Stimulated activated CD4-positive, alpha-beta T cell treated with anti-CD3 and anti-CD28 coated beads, Interleukin-1b, Interleukin-23, amount 100 ng/mL, for 1 hour (primary cell): ENCODE measurements around the gene CNR2.
"Not testable (repeated sequence)": the region's sequence is repeated elsewhere in the genome, so short reads cannot be mapped to it uniquely, and the experiment has no call there.

Source experiments
- DNase-seq, 2 donors: peaks; one replicate each; pipeline ENCODE4 v3.0.0-alpha.2; 2020; ENCODE audit warnings: low read depth in 2 of 2

CNR2 gene

GRCh38 chr1:23885222-23885621, 27.9 kb downstream of the CNR2 start:
- no peak for DNase-seq

DNA sequence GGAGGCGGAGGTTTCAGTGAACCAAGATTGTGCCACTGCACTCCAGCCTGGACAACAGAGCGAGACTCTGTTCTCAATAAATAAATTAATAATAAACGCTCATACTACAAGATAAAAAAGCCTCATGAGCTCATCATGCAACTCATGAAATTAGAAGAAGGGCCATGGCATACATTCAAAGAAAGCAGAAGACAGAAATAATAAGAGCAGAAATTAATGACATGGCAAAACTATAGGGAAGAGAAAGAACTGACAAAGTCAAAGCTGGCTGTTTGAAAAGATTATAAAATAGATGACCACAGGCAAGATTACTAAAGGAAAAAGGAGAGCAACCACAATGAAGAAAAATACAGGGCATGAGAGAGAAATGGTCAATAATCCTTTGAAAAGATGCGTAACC, 30.4 kb downstream of the CNR2 start:
- no peak for DNase-seq

DNA sequence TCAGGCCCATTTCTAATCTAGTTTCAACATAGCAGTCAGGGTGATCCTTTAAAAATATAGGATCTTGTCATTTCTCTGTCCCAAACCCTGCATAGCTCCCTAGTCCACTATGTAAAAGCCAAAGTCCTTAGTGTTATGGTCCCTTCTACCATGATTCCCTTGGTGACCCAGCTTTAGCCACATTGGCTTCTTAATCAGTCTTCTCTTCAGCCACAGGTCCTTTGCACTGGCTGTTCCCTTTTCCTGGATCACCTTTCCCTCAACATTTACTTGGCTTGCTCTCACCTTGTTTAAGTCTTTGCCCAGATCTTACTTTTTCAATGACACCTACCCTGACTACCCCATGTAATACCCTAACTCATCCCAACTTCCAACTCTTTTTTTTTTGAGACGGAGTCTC, 33.4 kb downstream of the CNR2 start:
- DNase-seq: no peak

- no peak for DNase-seq
Observed at GRCh38 chr1:23878668-23879067, 34.5 kb downstream of the CNR2 start.

DNA sequence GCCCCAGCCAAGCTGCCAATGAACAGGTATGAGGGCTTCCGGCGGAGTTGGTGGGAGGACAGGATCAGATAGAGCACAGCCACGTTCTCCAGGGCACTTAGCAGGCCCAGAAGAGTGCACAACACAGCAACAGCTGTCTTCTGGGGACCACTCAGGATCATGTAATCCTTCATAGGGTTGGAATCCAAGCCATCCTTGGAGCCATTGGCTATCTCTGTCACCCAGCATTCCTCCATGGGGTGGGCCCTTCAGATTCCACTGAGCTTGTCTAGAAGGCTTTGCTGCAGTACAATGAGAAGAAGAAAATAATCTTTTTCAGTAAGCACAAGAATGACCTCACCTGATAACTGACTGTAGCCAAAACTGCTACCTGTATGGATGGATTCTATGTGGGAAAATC, 37.8 kb downstream of the CNR2 start:
- DNase-seq: no peak

DNA sequence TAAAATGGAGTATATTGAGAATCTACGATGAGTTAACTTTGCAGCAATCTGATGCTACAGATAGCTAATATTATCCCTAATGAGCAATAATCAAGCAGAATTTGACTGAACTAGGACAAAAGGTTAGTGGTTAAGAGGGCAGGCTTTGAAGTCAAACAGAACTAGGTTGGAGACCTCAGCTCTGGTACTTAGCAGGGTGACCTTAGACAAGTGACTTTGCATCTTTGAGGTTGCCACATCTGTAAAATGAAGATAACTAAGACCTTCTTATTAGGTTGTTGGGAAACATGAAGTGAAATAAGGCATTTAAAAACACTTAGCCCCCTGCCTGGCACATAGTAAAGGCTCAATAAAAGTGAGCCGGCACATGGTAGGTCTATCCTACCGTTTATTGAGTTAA, 40.7 kb downstream of the CNR2 start:
- DNase-seq: no peak

GRCh38 chr1:23869051-23869450, 44.1 kb downstream of the CNR2 start:
- DNase-seq: no peak

DNA sequence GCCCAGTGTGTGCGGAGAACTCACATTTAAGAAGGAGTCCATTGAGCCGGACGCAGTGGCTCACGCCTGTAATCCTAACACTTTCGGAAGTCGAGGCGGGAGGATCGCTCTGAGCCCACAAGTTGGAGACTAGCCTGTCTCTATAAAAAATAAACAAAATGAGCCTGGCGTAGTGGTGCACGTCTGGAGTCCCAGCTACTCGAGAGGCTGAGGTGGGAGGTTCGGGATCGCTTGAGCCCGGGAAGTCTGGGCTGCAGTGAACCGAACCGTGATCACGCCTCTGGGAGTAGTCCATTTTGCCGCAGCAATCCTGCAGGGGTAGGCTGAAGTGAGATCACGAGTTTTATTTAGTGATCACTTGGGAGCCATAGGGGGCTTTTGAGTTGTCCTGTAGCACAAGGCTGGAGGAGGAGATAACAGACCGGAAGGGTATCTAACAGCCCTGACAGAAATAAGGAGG, 44.6 kb downstream of the CNR2 start:
- no peak for DNase-seq

DNA sequence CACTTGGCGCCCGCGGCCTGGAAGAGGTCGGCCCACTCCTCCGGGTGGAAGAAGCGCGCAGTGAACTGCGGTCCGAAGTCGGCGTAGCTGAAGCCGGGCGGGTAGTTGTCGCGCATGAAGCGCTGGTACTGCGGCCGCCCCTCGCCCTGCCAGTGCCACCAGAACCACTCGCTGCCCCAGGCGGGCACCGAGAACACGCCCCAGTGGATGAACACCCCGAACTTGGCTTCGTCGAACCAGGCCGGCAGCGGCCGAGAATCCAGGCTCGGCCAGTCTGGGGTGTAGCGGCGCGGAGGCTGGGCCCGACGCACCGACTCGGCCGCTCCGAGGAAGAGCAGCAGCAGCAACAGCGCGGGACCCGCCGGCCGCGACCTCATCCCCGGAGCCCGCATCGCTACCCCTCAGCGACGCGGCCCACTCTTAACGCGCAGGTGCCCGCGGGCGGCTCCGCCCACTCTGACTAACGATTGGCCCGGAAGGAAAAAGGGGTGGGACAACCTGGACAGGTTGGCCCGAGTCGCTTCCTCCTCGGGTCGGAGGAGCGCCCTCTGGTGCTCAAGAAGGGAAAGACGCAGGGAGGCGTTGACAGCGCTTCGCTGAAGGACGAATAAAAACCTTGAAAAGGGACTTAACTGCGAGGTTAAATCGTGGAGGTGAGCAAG, 45.1 kb downstream of the CNR2 start, which contains the start of gene FUCA1:
Gene FUCA1 (minus strand): TSS at position 396 of the 662 bp plus-strand sequence. CDS start 4 bp downstream, at position 392.
- peak; percentile 89 to 90 for DNase-seq

GRCh38 chr1:23867542-23867894, 45.6 kb downstream of the CNR2 start:
- DNase-seq: no peak

DNA sequence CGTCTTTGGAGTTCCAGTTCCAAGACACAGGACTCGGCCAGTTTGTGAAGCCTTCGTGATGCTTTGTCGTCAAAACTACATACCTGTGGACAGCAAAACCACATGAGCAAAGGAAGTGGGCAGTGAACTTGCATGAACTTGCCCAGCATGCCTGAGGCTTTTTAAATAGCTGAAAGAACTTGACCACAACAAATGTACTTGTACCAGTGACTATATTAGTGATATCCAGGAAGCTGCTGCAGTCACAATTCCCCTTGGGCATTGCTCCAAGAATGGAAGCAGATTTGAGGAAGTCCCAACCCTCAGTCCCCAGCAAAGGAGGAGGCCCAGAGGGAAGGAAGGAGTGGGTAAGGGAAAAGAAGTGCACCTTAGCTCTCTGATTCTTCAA, 47.6 kb downstream of the CNR2 start:
- no peak for DNase-seq

- no peak for DNase-seq
Observed at GRCh38 chr1:23864801-23865542, 48.2 kb downstream of the CNR2 start.

DNA sequence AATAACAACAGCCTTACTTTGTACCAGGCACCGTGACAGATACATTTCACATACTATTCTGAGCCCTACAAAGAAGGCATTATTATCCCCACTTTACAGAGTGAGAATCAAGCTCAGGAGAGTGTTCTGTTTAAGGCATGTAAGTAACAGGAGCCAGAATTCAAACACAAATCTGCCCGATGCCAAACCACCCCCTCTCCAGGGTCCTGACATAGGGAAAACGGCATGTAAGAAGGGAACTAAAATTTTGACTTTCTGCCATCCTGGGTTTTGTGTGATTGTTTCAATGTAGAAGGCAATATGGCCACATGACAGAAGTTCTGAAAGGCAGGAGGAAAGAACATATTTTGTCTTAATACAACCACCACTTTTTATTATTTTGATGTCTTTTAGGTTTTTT, 50.5 kb downstream of the CNR2 start:
- no peak for DNase-seq

- DNase-seq: no peak
Observed at GRCh38 chr1:23854568-23854967, 58.6 kb downstream of the CNR2 start.

- DNase-seq: not testable (repeated sequence)
Observed at GRCh38 chr1:23853124-23853523, 60.0 kb downstream of the CNR2 start.

DNA sequence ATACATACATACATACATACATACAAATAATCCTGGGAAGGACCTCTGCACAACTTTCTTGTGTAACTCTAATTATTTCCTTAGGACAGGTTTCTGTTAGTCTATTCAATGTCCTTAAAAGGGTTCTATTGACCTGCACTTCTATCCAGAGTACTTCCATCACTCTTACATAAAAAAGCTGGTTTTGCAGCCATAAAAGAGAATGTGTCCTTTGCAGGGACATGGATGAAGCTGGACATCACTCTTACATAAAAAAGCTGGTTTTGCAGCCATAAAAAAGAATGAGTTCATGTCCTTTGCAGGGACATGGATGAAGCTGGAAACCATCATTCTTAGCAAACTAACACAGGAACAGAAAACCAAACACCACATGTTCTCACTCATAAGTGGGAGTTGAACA, 61.8 kb downstream of the CNR2 start:
- not testable (repeated sequence) for DNase-seq

DNA sequence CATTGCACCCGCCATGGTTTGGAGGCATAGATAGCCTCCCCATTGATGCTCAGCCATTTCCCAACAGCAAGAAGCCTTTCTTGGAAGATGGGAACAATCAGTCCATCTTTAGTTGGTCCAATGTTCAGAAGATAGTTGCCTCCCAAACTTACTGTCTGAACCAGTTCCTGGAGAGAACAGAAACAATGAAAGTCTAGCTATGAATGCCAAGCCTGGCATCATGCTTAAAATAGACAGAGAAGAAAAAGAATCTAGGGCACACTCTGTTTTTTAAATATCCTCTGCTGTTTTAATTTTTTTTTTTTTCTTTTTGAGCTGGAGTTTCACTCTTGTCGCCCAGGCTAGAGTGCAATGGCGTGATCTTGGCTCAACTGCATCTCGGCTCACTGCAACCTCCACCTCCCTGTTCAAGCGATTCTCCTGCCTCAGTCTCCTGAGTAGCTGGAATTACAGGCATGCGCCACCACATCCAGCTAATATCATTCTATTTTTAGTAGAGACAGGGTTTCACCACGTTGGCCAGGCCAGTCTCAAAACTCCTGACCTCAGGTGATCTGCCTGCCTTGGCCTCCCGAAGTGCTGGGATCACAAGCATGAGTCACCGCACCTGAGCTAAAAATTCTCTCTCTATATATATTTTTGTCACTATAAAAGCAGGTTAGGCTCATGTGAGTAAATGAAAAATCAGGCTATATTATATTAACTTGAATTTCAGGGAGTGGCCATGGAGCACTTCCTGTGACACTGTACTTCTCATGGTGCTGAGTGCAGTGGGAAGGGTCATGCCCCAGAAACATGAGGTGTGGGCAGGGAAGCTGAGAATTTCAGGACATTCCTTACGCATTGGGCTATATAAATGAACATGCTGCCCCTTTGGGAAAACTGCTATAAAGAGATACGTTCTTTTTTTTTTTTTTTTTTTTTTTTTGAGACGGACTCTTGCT, 64.2 kb downstream of the CNR2 start:
- DNase-seq: no peak

- not testable (repeated sequence) for DNase-seq
Observed at GRCh38 chr1:23847482-23848095, 65.6 kb downstream of the CNR2 start.

- no peak for DNase-seq
Observed at GRCh38 chr1:23845163-23845562, 68.0 kb downstream of the CNR2 start.

GRCh38 chr1:23843644-23844043, 69.5 kb downstream of the CNR2 start:
- no peak for DNase-seq

DNA sequence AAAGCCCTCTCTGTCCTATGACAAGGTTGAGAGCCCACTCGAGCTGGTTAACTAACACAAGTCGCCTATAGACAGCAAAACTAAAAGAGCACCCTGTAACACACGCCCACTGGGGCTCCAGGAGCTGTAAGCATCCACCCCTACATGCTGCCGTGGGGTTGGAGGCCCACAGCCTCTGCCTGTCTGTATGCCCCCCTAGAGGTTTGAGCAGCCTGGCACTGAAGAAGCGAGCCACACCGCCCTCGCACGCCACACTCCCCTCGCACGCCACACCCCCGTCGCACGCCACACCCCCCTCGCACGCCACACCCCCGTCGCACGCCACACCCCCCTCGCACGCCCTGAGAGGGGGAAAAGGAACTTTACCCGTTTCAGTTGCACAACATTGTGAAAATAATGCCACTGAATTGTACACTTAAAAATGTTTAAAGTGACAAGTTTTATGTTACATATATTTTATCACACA, 74.7 kb downstream of the CNR2 start:
- peak; percentile 42 to 56 for DNase-seq

DNA sequence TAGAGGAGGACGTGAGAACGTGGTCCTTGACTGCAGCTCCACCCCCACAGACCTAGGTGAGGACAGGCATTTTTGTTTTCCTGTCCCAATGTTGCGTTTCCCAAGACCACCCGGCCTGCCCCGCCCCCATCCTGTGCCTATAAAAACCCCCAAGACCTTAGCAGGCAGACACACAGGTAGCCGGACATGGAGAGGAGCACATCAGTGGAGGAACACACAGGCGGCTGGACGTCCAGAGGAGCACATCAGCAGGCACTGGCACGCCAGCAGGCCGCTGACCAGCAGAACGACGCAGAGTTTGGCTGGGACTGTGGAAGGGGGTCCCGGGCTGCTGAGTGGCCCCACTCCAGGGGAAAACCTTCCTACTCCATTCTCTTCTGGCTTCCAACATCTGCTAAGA, 75.3 kb downstream of the CNR2 start:
- DNase-seq: no peak
